Measurements from ENCODE around the gene PM20D2. TPM values are rescaled to one million over a fixed set of nuclear protein-coding genes. Genes with fewer than 3 reads are reported as not detected.

The PM20D2 gene
- total and polyA plus RNA-seq, 2 of the 13 experiments (the other 11 are each of a cell fraction or from before 2014, with no cell fraction given): 13.3 to 26.3 TPM

GRCh38 chr6:89110284-89110683, 35.6 kb upstream of the PM20D2 start:
- H3K4me2 ChIP-seq (ENCODE audit: low read depth, low read length): no peak overlapping the region
- FAIRE-seq (no peak), DNase-seq (ENCODE audit: low spot score) (no peak), ATAC-seq (no peak)
- no peak overlapping the region for H2AFZ ChIP-seq (ENCODE audit: low read length)
- H3K27ac ChIP-seq (ENCODE audit: extremely low read length, insufficient read depth, low read length): no peak overlapping the region
- no peaks in the 10 kb centered on the region for H3K4me1 ChIP-seq (ENCODE audit: insufficient read depth, low read length)
- no peaks in the 10 kb centered on the region for H4K20me1 ChIP-seq (ENCODE audit: insufficient read depth, low read length)
- H3K27me3 ChIP-seq (ENCODE audit: control insufficient read depth in 1 of 2, insufficient read depth in 2 of 2, low read length in 2 of 2): no peaks in the 10 kb centered on the region
- H3K79me2 ChIP-seq (ENCODE audit: insufficient read depth, low read length): no peaks in the 10 kb centered on the region
- in situ Hi-C loops (cut with HindIII; ENCODE audit: extremely low pct_ligation_motif_present, low pct_unique_long_range_greater_than_20kb) (no loop called here), intact Hi-C loops (cut with micrococcal nuclease; ENCODE audit: unreplicated experiment) (no loop called here)
- CTCF ChIA-PET (ENCODE audit: low intra/inter-chr PET ratio, low total read pairs): no interaction called here
- H3K9me3 ChIP-seq (ENCODE audit: low read length): no peaks in the 10 kb centered on the region
- no peaks in the 10 kb centered on the region for H3K36me3 ChIP-seq (replicated peaks in 1 of 2; ENCODE audit: control insufficient read depth in 1 of 2, insufficient read depth in 2 of 2, low read length in 2 of 2)
- no peak for TF ChIP-seq ATF6 (CRISPR knock-in tag; conservative IDR thresholded peaks at IDR 0.05)
- no peak for TF ChIP-seq ZBTB3 (CRISPR knock-in tag; IDR thresholded peaks at IDR 0.05; ENCODE audit: borderline replicate concordance, low read depth)
- TF ChIP-seq MIXL1 (CRISPR knock-in tag; IDR thresholded peaks at IDR 0.05): no peak
- no peak for TF ChIP-seq ZNF547 (CRISPR knock-in tag; IDR thresholded peaks at IDR 0.05)
- BruUV-seq (replicated peaks): no TSS peak
- POLR2A ChIA-PET: no interaction called here
- H3K9ac ChIP-seq (ENCODE audit: insufficient read depth, low read depth, low read length): no peak overlapping the region
- no peak overlapping the region for H3K4me3 ChIP-seq (replicated peaks in 1 of 3; ENCODE audit: insufficient read depth in 1 of 3, low read depth in 2 of 3, low read length in 3 of 3)
- WGBS (ENCODE audit: low lambda C conversion rate): 95% methylated on average over 3 of the region's 3 CpGs

GRCh38 chr6:89111933-89112332, 33.9 kb upstream of the PM20D2 start:
- no peaks in the 10 kb centered on the region for H3K36me3 ChIP-seq (replicated peaks in 1 of 2; ENCODE audit: control insufficient read depth in 1 of 2, insufficient read depth in 2 of 2, low read length in 2 of 2)
- no peaks in the 10 kb centered on the region for H4K20me1 ChIP-seq (ENCODE audit: insufficient read depth, low read length)
- FAIRE-seq (no peak), ATAC-seq (no peak), DNase-seq (ENCODE audit: low spot score) (no peak)
- in situ Hi-C loops (cut with HindIII; ENCODE audit: extremely low pct_ligation_motif_present, low pct_unique_long_range_greater_than_20kb) (no loop called here), intact Hi-C loops (cut with micrococcal nuclease; ENCODE audit: unreplicated experiment) (no loop called here)
- no peak overlapping the region for H3K4me2 ChIP-seq (ENCODE audit: low read depth, low read length)
- no peak overlapping the region for H2AFZ ChIP-seq (ENCODE audit: low read length)
- H3K79me2 ChIP-seq (ENCODE audit: insufficient read depth, low read length): no peaks in the 10 kb centered on the region
- H3K9me3 ChIP-seq (ENCODE audit: low read length): no peaks in the 10 kb centered on the region
- no peaks in the 10 kb centered on the region for H3K27me3 ChIP-seq (ENCODE audit: control insufficient read depth in 1 of 2, insufficient read depth in 2 of 2, low read length in 2 of 2)
- 96% methylated on average over 9 of the region's 9 CpGs for WGBS (ENCODE audit: low lambda C conversion rate)
- ChIA-PET CTCF (ENCODE audit: low intra/inter-chr PET ratio, low total read pairs) (no interaction called here), POLR2A (no interaction called here)
- peaks cover 9% of the 10 kb centered on the region for H3K4me1 ChIP-seq (ENCODE audit: insufficient read depth, low read length)
- no peak overlapping the region for H3K4me3 ChIP-seq (replicated peaks in 1 of 3; ENCODE audit: insufficient read depth in 1 of 3, low read depth in 2 of 3, low read length in 3 of 3)
- H3K27ac ChIP-seq (ENCODE audit: extremely low read length, insufficient read depth, low read length): no peak overlapping the region
- no peak overlapping the region for H3K9ac ChIP-seq (ENCODE audit: insufficient read depth, low read depth, low read length)
- no TSS peak for BruUV-seq (replicated peaks)
- TF ChIP-seq GATAD2A (CRISPR knock-in tag; IDR thresholded peaks at IDR 0.05) (no peak), ISL2 (CRISPR knock-in tag; IDR thresholded peaks at IDR 0.05) (no peak), NFIB (CRISPR knock-in tag; IDR thresholded peaks at IDR 0.05; ENCODE audit: borderline replicate concordance) (no peak), POLR2AphosphoS2 (IDR thresholded peaks at IDR 0.05; ENCODE audit: low read depth, low read length) (no peak), RBFOX2 (IDR thresholded peaks at IDR 0.05; ENCODE audit: low read depth, low read length) (no peak), STAT6 (CRISPR knock-in tag; IDR thresholded peaks at IDR 0.05; ENCODE audit: borderline replicate concordance) (no peak), THRA (CRISPR knock-in tag; IDR thresholded peaks at IDR 0.05; ENCODE audit: borderline replicate concordance) (no peak), MNT (IDR thresholded peaks at IDR 0.05) (no peak)

Measured in HepG2 (cell line).